GM18502 (cell line): ENCODE measurements around the gene GLCCI1.

ENCODE experiments used
- ATAC-seq: cut with Tn5 transposase; IDR thresholded peaks from one replicate; pipeline ENCODE4 v1.9.1; 2021; ENCODE audit warnings: mild to moderate bottlenecking; ENCODE audit not compliant: unreplicated experiment, poor library complexity

GLCCI1 gene

GRCh38 chr7:7959979-7960670, 8.5 kb upstream of the GLCCI1 start:
- peak; percentile 93 for ATAC-seq

- no peak for ATAC-seq
These were observed 5.7 kb upstream of the GLCCI1 start for GRCh38 chr7:7962851-7963250.

- no peak for ATAC-seq
These were observed 4.3 kb upstream of the GLCCI1 start for GRCh38 chr7:7964250-7964649.

- no peak for ATAC-seq
These were observed 3.9 kb upstream of the GLCCI1 start for GRCh38 chr7:7964691-7965090.

- ATAC-seq, result no peak
These were observed 3.3 kb upstream of the GLCCI1 start for GRCh38 chr7:7965301-7965700.

GRCh38 chr7:7966141-7966734, 2.4 kb upstream of the GLCCI1 start:
- no peak for ATAC-seq

GRCh38 chr7:7967886-7968543, 581 bp upstream of the GLCCI1 start:
- ATAC-seq, result no peak

GRCh38 chr7:7969306-7970236, 975 bp downstream of the GLCCI1 start:
- ATAC-seq, result peak; percentile 4

GRCh38 chr7:7970237-7970530, 1.6 kb downstream of the GLCCI1 start:
- no peak for ATAC-seq

GRCh38 chr7:7970531-7971307, 2.1 kb downstream of the GLCCI1 start:
- ATAC-seq, result no peak

GRCh38 chr7:7971308-7972040, 2.9 kb downstream of the GLCCI1 start:
- ATAC-seq, result no peak

- ATAC-seq, result no peak
These were observed 3.5 kb downstream of the GLCCI1 start for GRCh38 chr7:7972128-7972527.

GRCh38 chr7:7972922-7973594, 4.5 kb downstream of the GLCCI1 start:
- ATAC-seq, result no peak

- ATAC-seq, result no peak
These were observed 8.1 kb downstream of the GLCCI1 start for GRCh38 chr7:7976677-7977076.

GRCh38 chr7:7977774-7978173, 9.2 kb downstream of the GLCCI1 start:
- ATAC-seq, result no peak

- ATAC-seq, result no peak
These were observed 10.3 kb downstream of the GLCCI1 start for GRCh38 chr7:7978860-7979259.

- no peak for ATAC-seq
These were observed 11.0 kb downstream of the GLCCI1 start for GRCh38 chr7:7979558-7979957.

- ATAC-seq, result no peak
These were observed 11.5 kb downstream of the GLCCI1 start for GRCh38 chr7:7980134-7980533.

GRCh38 chr7:7982904-7983303, 14.3 kb downstream of the GLCCI1 start:
- ATAC-seq, result no peak
